ENCODE results near the gene KCNQ4.

The KCNQ4 gene

DNA sequence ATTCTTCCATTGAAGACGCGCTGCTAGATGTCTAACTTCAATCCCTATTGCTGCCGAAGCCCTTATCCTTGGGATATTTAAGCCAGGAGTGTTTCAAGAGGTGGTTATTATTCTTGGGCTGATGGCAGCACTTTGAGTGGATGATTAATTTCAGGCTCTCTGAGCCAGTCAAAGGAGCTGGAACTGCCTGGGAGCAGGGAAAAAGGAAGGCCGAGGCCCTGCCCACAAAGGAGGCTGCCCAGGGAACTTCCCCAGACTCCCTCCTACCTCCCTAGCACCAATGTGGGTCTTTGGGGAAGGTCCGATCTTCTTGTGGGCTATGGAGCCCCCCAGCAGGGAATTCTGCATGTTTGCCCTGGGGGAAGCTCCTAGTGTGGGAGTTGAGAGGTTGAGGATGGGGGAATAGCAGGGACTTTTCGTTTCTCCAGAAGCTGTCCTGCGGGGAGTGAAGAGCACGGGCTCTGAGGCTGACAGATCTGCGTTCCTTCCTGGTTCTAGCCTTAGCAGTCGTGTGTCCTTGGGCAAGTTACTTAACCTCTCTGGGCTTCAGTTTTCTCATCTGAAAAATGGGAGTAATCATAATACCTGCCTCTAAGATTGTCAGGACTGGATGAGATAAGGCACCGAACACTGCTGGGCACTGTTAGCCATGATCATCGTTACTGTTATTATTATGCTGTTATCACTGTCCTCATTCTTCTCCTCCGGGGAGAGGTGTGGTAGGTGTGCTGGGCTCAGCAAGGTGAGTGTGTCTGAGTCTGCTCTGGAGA is 6.3 kb downstream of the KCNQ4 start:
- no peak for DNase-seq (ENCODE audit: low read depth in 1 of 2, low spot score in 1 of 2)
- Histone ChIP-seq H3K4me3 (replicated peaks; ENCODE audit: insufficient read depth, low read length) (no peak overlapping the region), H3K27me3 (ENCODE audit: insufficient read depth, poor library complexity, severe bottlenecking) (no peaks in the 10 kb centered on the region), H3K27ac (replicated peaks) (no peak overlapping the region)
- no peak for TF ChIP-seq POLR2AphosphoS5 (IDR thresholded peaks at IDR 0.05; ENCODE audit: low read depth)
- TF ChIP-seq, protein P1, sequence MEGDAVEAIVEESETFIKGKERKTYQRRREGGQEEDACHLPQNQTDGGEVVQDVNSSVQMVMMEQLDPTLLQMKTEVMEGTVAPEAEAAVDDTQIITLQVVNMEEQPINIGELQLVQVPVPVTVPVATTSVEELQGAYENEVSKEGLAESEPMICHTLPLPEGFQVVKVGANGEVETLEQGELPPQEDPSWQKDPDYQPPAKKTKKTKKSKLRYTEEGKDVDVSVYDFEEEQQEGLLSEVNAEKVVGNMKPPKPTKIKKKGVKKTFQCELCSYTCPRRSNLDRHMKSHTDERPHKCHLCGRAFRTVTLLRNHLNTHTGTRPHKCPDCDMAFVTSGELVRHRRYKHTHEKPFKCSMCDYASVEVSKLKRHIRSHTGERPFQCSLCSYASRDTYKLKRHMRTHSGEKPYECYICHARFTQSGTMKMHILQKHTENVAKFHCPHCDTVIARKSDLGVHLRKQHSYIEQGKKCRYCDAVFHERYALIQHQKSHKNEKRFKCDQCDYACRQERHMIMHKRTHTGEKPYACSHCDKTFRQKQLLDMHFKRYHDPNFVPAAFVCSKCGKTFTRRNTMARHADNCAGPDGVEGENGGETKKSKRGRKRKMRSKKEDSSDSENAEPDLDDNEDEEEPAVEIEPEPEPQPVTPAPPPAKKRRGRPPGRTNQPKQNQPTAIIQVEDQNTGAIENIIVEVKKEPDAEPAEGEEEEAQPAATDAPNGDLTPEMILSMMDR (IDR thresholded peaks at IDR 0.05; ENCODE audit: insufficient read depth, low read length): no peak
- TF ChIP-seq GABPA (IDR thresholded peaks at IDR 0.05; ENCODE audit: low read depth): no peak
- TF ChIP-seq, protein P2, sequence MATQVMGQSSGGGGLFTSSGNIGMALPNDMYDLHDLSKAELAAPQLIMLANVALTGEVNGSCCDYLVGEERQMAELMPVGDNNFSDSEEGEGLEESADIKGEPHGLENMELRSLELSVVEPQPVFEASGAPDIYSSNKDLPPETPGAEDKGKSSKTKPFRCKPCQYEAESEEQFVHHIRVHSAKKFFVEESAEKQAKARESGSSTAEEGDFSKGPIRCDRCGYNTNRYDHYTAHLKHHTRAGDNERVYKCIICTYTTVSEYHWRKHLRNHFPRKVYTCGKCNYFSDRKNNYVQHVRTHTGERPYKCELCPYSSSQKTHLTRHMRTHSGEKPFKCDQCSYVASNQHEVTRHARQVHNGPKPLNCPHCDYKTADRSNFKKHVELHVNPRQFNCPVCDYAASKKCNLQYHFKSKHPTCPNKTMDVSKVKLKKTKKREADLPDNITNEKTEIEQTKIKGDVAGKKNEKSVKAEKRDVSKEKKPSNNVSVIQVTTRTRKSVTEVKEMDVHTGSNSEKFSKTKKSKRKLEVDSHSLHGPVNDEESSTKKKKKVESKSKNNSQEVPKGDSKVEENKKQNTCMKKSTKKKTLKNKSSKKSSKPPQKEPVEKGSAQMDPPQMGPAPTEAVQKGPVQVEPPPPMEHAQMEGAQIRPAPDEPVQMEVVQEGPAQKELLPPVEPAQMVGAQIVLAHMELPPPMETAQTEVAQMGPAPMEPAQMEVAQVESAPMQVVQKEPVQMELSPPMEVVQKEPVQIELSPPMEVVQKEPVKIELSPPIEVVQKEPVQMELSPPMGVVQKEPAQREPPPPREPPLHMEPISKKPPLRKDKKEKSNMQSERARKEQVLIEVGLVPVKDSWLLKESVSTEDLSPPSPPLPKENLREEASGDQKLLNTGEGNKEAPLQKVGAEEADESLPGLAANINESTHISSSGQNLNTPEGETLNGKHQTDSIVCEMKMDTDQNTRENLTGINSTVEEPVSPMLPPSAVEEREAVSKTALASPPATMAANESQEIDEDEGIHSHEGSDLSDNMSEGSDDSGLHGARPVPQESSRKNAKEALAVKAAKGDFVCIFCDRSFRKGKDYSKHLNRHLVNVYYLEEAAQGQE (IDR thresholded peaks at IDR 0.05; ENCODE audit: insufficient replicate concordance, low read depth): no peak
- TF ChIP-seq SPI1 (IDR thresholded peaks at IDR 0.05; ENCODE audit: borderline replicate concordance, low read depth): no peak

DNA sequence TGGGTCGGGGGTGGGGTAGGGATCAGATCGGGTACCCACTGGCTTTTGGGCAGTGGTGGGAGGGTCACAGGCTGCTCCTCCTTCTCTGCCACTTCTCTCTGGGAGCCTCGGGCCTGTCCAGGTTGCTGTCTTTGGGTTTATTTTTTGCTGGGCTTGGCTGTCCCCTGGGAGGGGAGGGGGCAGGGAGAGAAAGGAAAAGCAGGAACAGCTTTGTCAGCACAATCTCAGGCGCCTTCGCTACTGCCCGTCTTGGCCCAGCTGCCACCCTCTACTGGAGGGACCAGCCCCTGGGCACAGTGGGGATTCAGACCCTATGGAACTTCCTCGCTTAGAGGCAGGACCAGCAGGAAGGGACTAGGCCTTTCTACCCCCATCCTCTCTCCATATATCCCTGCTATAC is 8.4 kb downstream of the KCNQ4 start:
- no peaks in the 10 kb centered on the region for H3K27me3 ChIP-seq (ENCODE audit: insufficient read depth, poor library complexity, severe bottlenecking)
- H3K27ac ChIP-seq (replicated peaks): no peak overlapping the region
- no peak for DNase-seq (ENCODE audit: low read depth in 1 of 2, low spot score in 1 of 2)
- H3K4me3 ChIP-seq (replicated peaks; ENCODE audit: insufficient read depth, low read length): no peak overlapping the region
- TF ChIP-seq POLR2AphosphoS5 (IDR thresholded peaks at IDR 0.05; ENCODE audit: low read depth) (no peak), GABPA (IDR thresholded peaks at IDR 0.05; ENCODE audit: low read depth) (no peak), SPI1 (IDR thresholded peaks at IDR 0.05; ENCODE audit: borderline replicate concordance, low read depth) (no peak)
- TF ChIP-seq, protein P2 (IDR thresholded peaks at IDR 0.05; ENCODE audit: insufficient replicate concordance, low read depth): no peak
- TF ChIP-seq, protein P1 (IDR thresholded peaks at IDR 0.05; ENCODE audit: insufficient read depth, low read length): no peak

DNA sequence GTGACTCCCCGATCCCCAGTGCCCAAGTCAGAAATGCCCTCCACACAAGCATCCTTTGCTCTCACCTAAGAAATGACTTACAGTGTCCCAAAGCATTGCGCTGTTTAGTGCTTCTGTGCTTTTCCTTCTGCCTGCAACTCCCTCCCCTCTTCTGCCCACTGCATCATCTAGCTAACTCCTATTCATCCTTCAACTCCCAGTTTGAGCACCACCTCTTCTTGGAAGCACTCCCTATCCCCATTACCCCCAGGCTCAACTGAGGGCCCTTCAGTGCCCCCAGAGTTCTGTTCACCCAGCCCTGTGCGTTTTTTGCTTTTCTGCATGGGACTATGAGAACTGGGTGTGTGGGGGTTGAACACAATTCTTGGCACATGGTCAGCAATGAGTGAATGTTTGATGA is 10.0 kb downstream of the KCNQ4 start:
- no peak for DNase-seq (ENCODE audit: low read depth in 1 of 2, low spot score in 1 of 2)
- H3K27ac ChIP-seq (replicated peaks): no peak overlapping the region
- no peaks in the 10 kb centered on the region for H3K27me3 ChIP-seq (ENCODE audit: insufficient read depth, poor library complexity, severe bottlenecking)
- TF ChIP-seq POLR2AphosphoS5 (IDR thresholded peaks at IDR 0.05; ENCODE audit: low read depth) (no peak), GABPA (IDR thresholded peaks at IDR 0.05; ENCODE audit: low read depth) (no peak), SPI1 (IDR thresholded peaks at IDR 0.05; ENCODE audit: borderline replicate concordance, low read depth) (no peak)
- TF ChIP-seq, protein P1 (IDR thresholded peaks at IDR 0.05; ENCODE audit: insufficient read depth, low read length): no peak
- TF ChIP-seq, protein P2 (IDR thresholded peaks at IDR 0.05; ENCODE audit: insufficient replicate concordance, low read depth): no peak
- H3K4me3 ChIP-seq (replicated peaks; ENCODE audit: insufficient read depth, low read length): no peak overlapping the region
